IMR-90 (cell line): ENCODE data around the gene ENO3. TPM values are rescaled to one million over a fixed set of nuclear protein-coding genes. Genes with fewer than 3 reads are reported as not detected.

Source experiments
- ATAC-seq: fragments of 200-7000 bp; cut with Tn5 transposase; 2 replicates; pipeline ENCODE4 v1.9.1; 2020; ENCODE audit warnings: low read depth, mild to moderate bottlenecking, moderate library complexity
- BruUV-seq: library from RNA; stranded (reverse); fragments of 400-500 nt; replicated peaks from 2 replicates; lab custom pipeline; 2021; lab: Mats Ljungman, UMichigan
- CTCF ChIA-PET: fragments of 300-600 bp; formaldehyde crosslinking; extraction: SDS; loops from one replicate; lab custom pipeline; 2021; ENCODE audit warnings: antibody characterized with exemption; lab: Yijun Ruan, JAX
- POLR2A ChIA-PET: fragments of 300-600 bp; sonication (Branson Sonifier 250); formaldehyde crosslinking; loops from one replicate; lab custom pipeline; 2022; ENCODE audit warnings: antibody characterized with exemption; ENCODE audit not compliant: unreplicated experiment; lab: Charles Lee
- DNase-seq: peaks from one replicate; pipeline ENCODE4 v3.0.0; 2013
- H2AFZ ChIP-seq: replicated peaks from 2 replicates; pipeline ENCODE3; 2013; ENCODE audit warnings: low read length, mild to moderate bottlenecking; ENCODE audit not compliant: poor library complexity
- H2AK5ac ChIP-seq: 2 replicates; pipeline ENCODE4 v1.6.1; 2013; ENCODE audit warnings: low read depth, low read length, inconsistent platforms
- H2AK9ac ChIP-seq: replicated peaks from 2 replicates; pipeline ENCODE3; 2013; ENCODE audit warnings: mild to moderate bottlenecking, low read depth, low read length, moderate library complexity; ENCODE audit not compliant: poor library complexity
- H2BK120ac ChIP-seq: 2 replicates; pipeline ENCODE4 v1.6.1; 2013; ENCODE audit warnings: low read depth, low read length, inconsistent platforms
- H2BK15ac ChIP-seq: 3 replicates; pipeline ENCODE4 v1.6.1; 2013; ENCODE audit warnings: low read depth, low read length, inconsistent platforms
- H2BK20ac ChIP-seq: 2 replicates; pipeline ENCODE4 v1.6.1; 2013; ENCODE audit warnings: low read depth, mild to moderate bottlenecking, inconsistent platforms, low read length, moderate library complexity
- H2BK5ac ChIP-seq: 2 replicates; pipeline ENCODE4 v1.6.1; 2013; ENCODE audit warnings: mild to moderate bottlenecking, low read depth, low read length, inconsistent platforms; ENCODE audit not compliant: poor library complexity, severe bottlenecking
- H3K14ac ChIP-seq: replicated peaks from 2 replicates; pipeline ENCODE4 v1.6.1; 2013; ENCODE audit warnings: low read depth, low read length, inconsistent platforms
- H3K18ac ChIP-seq: 2 replicates; pipeline ENCODE4 v1.6.1; 2013; ENCODE audit warnings: low read depth, low read length, control low read depth
- H3K23ac ChIP-seq: 2 replicates; pipeline ENCODE4 v1.6.1; 2013; ENCODE audit warnings: low read depth, low read length, inconsistent platforms
- H3K27ac ChIP-seq: 2 replicates; pipeline ENCODE4 v1.5.1; 2013; ENCODE audit warnings: mild to moderate bottlenecking, control low read depth, low read length; ENCODE audit not compliant: insufficient read depth
- H3K27me3 ChIP-seq: 2 replicates; pipeline ENCODE4 v1.6.1; 2013; ENCODE audit warnings: low read length; ENCODE audit not compliant: control insufficient read depth, insufficient read depth
- H3K36me3 ChIP-seq: 2 replicates; pipeline ENCODE4 v1.6.1; 2013; ENCODE audit warnings: low read length, mixed read lengths; ENCODE audit not compliant: control insufficient read depth, insufficient read depth
- H3K4ac ChIP-seq: 2 replicates; pipeline ENCODE4 v1.6.1; 2013; ENCODE audit warnings: low read depth, low read length, inconsistent platforms
- H3K4me1 ChIP-seq: 2 replicates; pipeline ENCODE4 v1.6.1; 2013; ENCODE audit warnings: low read length, mixed read lengths; ENCODE audit not compliant: control insufficient read depth, insufficient read depth
- H3K4me2 ChIP-seq: 2 replicates; pipeline ENCODE4 v1.6.1; 2013; ENCODE audit warnings: low read depth, mild to moderate bottlenecking, control low read depth, low read length, moderate library complexity
- H3K4me3 ChIP-seq: 2 replicates; pipeline ENCODE4 v1.5.1; 2013; ENCODE audit warnings: low read depth, mild to moderate bottlenecking, control low read depth, low read length, moderate library complexity; ENCODE audit not compliant: insufficient read depth
- H3K56ac ChIP-seq: 2 replicates; pipeline ENCODE4 v1.6.1; 2013; ENCODE audit warnings: low read length, inconsistent platforms; ENCODE audit not compliant: insufficient read depth; ENCODE audit errors: extremely low read depth
- H3K79me1 ChIP-seq, 2 experiments: 2 replicates each; pipeline ENCODE4 v1.6.1; 2013; ENCODE audit warnings: low read length in 2 of 2, inconsistent platforms in 1 of 2, low read depth in 1 of 2
- H3K9ac ChIP-seq: 2 replicates; pipeline ENCODE4 v1.6.1; 2013; ENCODE audit warnings: low read depth, low read length, control low read depth
- H3K9me1 ChIP-seq: 2 replicates; pipeline ENCODE4 v1.6.1; 2013; ENCODE audit warnings: low read length, inconsistent platforms; ENCODE audit not compliant: insufficient read depth
- H3K9me3 ChIP-seq: 2 replicates; pipeline ENCODE4 v1.6.1; 2013; ENCODE audit warnings: low read length; ENCODE audit not compliant: control insufficient read depth, insufficient read depth
- H4K20me1 ChIP-seq: 2 replicates; pipeline ENCODE4 v1.6.1; 2013; ENCODE audit warnings: low read length, inconsistent platforms; ENCODE audit not compliant: insufficient read depth
- H4K5ac ChIP-seq: 2 replicates; pipeline ENCODE4 v1.6.1; 2013; ENCODE audit warnings: mild to moderate bottlenecking, low read depth, low read length, control low read depth
- H4K8ac ChIP-seq, 2 experiments: 2 replicates each; pipeline ENCODE4 v1.6.1; 2013; ENCODE audit warnings: low read depth in 2 of 2, low read length in 2 of 2, control low read depth in 1 of 2, inconsistent platforms in 1 of 2
- H4K91ac ChIP-seq: 2 replicates; pipeline ENCODE4 v1.6.1; 2013; ENCODE audit warnings: low read depth, low read length, inconsistent platforms; ENCODE audit not compliant: insufficient read depth
- CHD1 ChIP-seq: IDR thresholded peaks from 2 replicates; pipeline ENCODE4 v1.6.1; 2012; ENCODE audit warnings: low read depth, low read length, improper control_type of control experiment
- MAZ ChIP-seq: IDR thresholded peaks from 2 replicates; pipeline ENCODE4 v1.6.1; 2012; ENCODE audit warnings: low read depth, mild to moderate bottlenecking, low read length, improper control_type of control experiment, moderate library complexity, borderline replicate concordance
- NFE2L2 ChIP-seq: fragments of 150-350 bp; IDR thresholded peaks from 2 replicates; pipeline ENCODE4 v1.6.1; 2016; ENCODE audit warnings: low read depth, mild to moderate bottlenecking, low read length
- RCOR1 ChIP-seq: IDR thresholded peaks from 2 replicates; pipeline ENCODE4 v1.6.1; 2012; ENCODE audit warnings: mild to moderate bottlenecking, low read length, improper control_type of control experiment; ENCODE audit not compliant: insufficient replicate concordance
- RFX5 ChIP-seq: IDR thresholded peaks from 2 replicates; pipeline ENCODE4 v1.8.0; 2012; ENCODE audit warnings: low read depth, mild to moderate bottlenecking, low read length, moderate library complexity
- USF2 ChIP-seq: fragments of 150-350 bp; IDR thresholded peaks from 2 replicates; pipeline ENCODE4 v1.6.1; 2017; ENCODE audit warnings: mild to moderate bottlenecking, antibody characterized with exemption, low read length, low read depth
- whole genome bisulfite sequencing, 2 experiments: methylation state at CpG; one replicate each; pipeline versions ENCODE4 v1.1.5 to v1.1.7; 2013; ENCODE audit warnings: missing lambda C conversion rate in 2 of 2; ENCODE audit not compliant: insufficient read length in 1 of 2; ENCODE audit errors: extremely low coverage in 2 of 2; 5-methylcytosine and 5-hydroxymethylcytosine counted together
- dilution Hi-C: fragments of 300-500 bp; cut with HindIII; formaldehyde crosslinking; loops from one replicate; pipeline ENCODE4 v1.14.3; 2018; ENCODE audit warnings: low sequenced_read_pairs; ENCODE audit not compliant: unreplicated experiment
- in situ Hi-C: fragments of 300-500 bp; cut with MboI; formaldehyde crosslinking; loops from 3 replicates; pipeline ENCODE4 v1.14.3; 2019; ENCODE audit warnings: low sequenced_read_pairs, inconsistent platforms, mixed read lengths
- intact Hi-C: fragments of 100-400 bp; cut with micrococcal nuclease; formaldehyde crosslinking; loops from 2 replicates; pipeline ENCODE4 v1.10.0; 2022
- polyA plus RNA-seq, 3 experiments: library from polyadenylated mRNA; depleted of rRNA; stranded (reverse); fragments of >200 nt; gene quantifications; 2 replicates each; pipeline ENCODE4 v1.2.3, GENCODE V29; 2012; ENCODE audit warnings: low replicate concordance in 1 of 3
- total RNA-seq: library from RNA; depleted of rRNA; stranded (reverse); fragments of >200 nt; gene quantifications from 2 replicates; pipeline ENCODE4 v1.2.3, GENCODE V29; 2012

Gene ENO3
- total and polyA plus RNA-seq, 2 of the 4 experiments (the other 2 are of a cell fraction): 1.4 to 5.1 TPM

- Histone ChIP-seq H3K18ac (no peak overlapping the region; the same call in 1 of the 2 replicates), H3K4me3 (peak overlapping the region; percentile 96), H2BK120ac (no peak overlapping the region), H3K27ac (peak overlapping the region; percentile 76), H2AK9ac (peak overlapping the region; percentile 97), H3K27me3 (no peaks in the 10 kb centered on the region), H3K79me1 (peaks cover 28 to 51% of the 10 kb centered on the region in 2 experiments), H3K14ac (peak overlapping the region; percentile 88), H2BK5ac (peak overlapping the region; percentile 78), H3K23ac (peak overlapping the region; percentile 91), H3K9ac (peak overlapping the region; percentile 89), H3K4me2 (peak overlapping the region; percentile 96), H2AFZ (peak overlapping the region; percentile 92), H2BK15ac (0 out of 3 replicates have a peak overlapping the region, but pooled peaks have one; percentile 7), H3K9me1 (peaks cover 18% of the 10 kb centered on the region), H3K4me1 (peaks cover 21% of the 10 kb centered on the region), H4K20me1 (peaks cover 26% of the 10 kb centered on the region), H2AK5ac (peak overlapping the region; percentile 91), H4K8ac (peak overlapping the region in 1 of 2 experiments; percentile 77; a peak in 2 of 4 replicates), H3K9me3 (no peaks in the 10 kb centered on the region), H4K91ac (peak overlapping the region; percentile 82; the same call in 1 of the 2 replicates), H3K36me3 (peaks cover 30% of the 10 kb centered on the region), H3K4ac (peak overlapping the region; percentile 93), H2BK20ac (no peak overlapping the region), H4K5ac (peak overlapping the region; percentile 14; the same call in 1 of the 2 replicates), H3K56ac (no peak overlapping the region; the same call in 1 of the 2 replicates)
- DNase-seq: no peak
- TF ChIP-seq RCOR1 (no peak), RFX5 (no peak), CHD1 (no peak), USF2 (no peak), NFE2L2 (no peak), MAZ (no peak)
- in situ Hi-C loops: no loop called here
- intact Hi-C loops: no loop called here
- POLR2A ChIA-PET: no interaction called here
- dilution Hi-C loops: no loop called here
- WGBS, 2 experiments: 10% methylated on average over 2 of the region's 14 CpGs; no CpG with 5 or more reads in 1 of the 2 experiments
- CTCF ChIA-PET: no interaction called here
- no TSS peak for BruUV-seq
- no peak for ATAC-seq
Observed at GRCh38 chr17:4998732-4999429, 48.0 kb downstream of the ENO3 start.
